Activated CD8-positive, alpha-beta memory T cell treated with anti-CD3 and anti-CD28 coated beads for 1 hour (primary cell): Measurements from ENCODE around the gene UNC13B.

Experiments
- DNase-seq, 2 donors: peaks; one replicate each; pipeline ENCODE4 v3.0.0-alpha.2; 2020; ENCODE audit warnings: low read depth in 1 of 2; ENCODE audit errors: extremely low read depth in 1 of 2

The UNC13B gene

GRCh38 chr9:35272989-35273388 lies 111.2 kb downstream of the UNC13B start:
- DNase-seq = no peak

GRCh38 chr9:35273591-35273990 lies 111.8 kb downstream of the UNC13B start:
- no peak for DNase-seq

- no peak for DNase-seq
Observed at GRCh38 chr9:35274993-35275392, 113.2 kb downstream of the UNC13B start.

- DNase-seq = no peak
Observed at GRCh38 chr9:35277171-35277520, 115.3 kb downstream of the UNC13B start.

GRCh38 chr9:35277628-35278359 lies 116.0 kb downstream of the UNC13B start:
- DNase-seq = no peak

- no peak for DNase-seq
Observed at GRCh38 chr9:35279946-35280345, 118.1 kb downstream of the UNC13B start.

GRCh38 chr9:35280399-35280798 lies 118.6 kb downstream of the UNC13B start:
- no peak for DNase-seq

- no peak for DNase-seq
Observed at GRCh38 chr9:35285731-35286130, 123.9 kb downstream of the UNC13B start.

GRCh38 chr9:35286381-35286780 lies 124.6 kb downstream of the UNC13B start:
- DNase-seq = no peak

GRCh38 chr9:35287987-35288632 lies 126.3 kb downstream of the UNC13B start:
- DNase-seq = no peak

- no peak for DNase-seq
Observed at GRCh38 chr9:35288778-35289177, 127.0 kb downstream of the UNC13B start.

GRCh38 chr9:35293376-35293964 lies 131.7 kb downstream of the UNC13B start:
- DNase-seq = no peak

GRCh38 chr9:35294066-35294465 lies 132.3 kb downstream of the UNC13B start:
- DNase-seq = no peak

GRCh38 chr9:35294556-35294955 lies 132.7 kb downstream of the UNC13B start:
- no peak for DNase-seq

GRCh38 chr9:35295369-35296036 lies 133.7 kb downstream of the UNC13B start:
- no peak for DNase-seq

- DNase-seq = no peak
Observed at GRCh38 chr9:35303567-35303966, 141.8 kb downstream of the UNC13B start.

GRCh38 chr9:35306283-35306682 lies 144.5 kb downstream of the UNC13B start:
- no peak for DNase-seq

- DNase-seq = no peak
Observed at GRCh38 chr9:35308316-35308715, 146.5 kb downstream of the UNC13B start.

GRCh38 chr9:35311891-35312639 lies 150.3 kb downstream of the UNC13B start:
- no peak for DNase-seq

- no peak for DNase-seq
Observed at GRCh38 chr9:35313460-35313859, 151.7 kb downstream of the UNC13B start.

GRCh38 chr9:35313916-35314315 lies 152.1 kb downstream of the UNC13B start:
- DNase-seq = no peak
